Muscle of arm (tissue), 12 donors: ENCODE results near the gene SPINK4. TPM values are rescaled to one million over a fixed set of nuclear protein-coding genes. Genes with fewer than 3 reads are reported as not detected.

Experiments
- DNase-seq: peaks from one replicate; pipeline ENCODE4 v3.0.0-alpha.2; 2013
- polyA plus RNA-seq, 12 donors: library from polyadenylated mRNA; unstranded; fragments of 120-200 nt; gene quantifications; one replicate each; pipeline ENCODE4 v1.2.1, GENCODE V29; 2013; ENCODE audit not compliant: insufficient read length in 12 of 12

SPINK4 gene
- polyA plus RNA-seq, 12 donors: 0.49 to 0.78 TPM; not detected in 10

DNA sequence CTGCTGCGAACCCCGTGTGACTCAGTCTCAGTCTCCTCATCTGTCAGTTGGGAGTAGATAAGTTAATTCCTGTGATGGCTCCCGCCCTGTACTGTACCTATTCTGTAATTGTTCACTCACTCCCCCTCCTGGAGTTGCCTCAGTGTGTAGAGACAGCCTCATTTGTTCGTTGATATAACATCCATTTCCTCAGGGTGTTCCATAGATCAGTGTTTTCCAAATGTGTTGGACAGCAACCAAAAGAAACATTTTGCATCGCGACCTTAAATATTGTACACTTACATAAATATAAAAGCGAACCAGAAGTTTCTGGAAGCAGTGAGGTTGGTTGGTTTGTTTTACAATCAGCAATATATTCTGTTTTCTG, 51.0 kb downstream of the SPINK4 start:
- no peak for DNase-seq

- DNase-seq: no peak
Measured at GRCh38 chr9:33291901-33292300, 51.9 kb downstream of the SPINK4 start.

- DNase-seq: no peak
Measured at GRCh38 chr9:33293782-33294181, 53.8 kb downstream of the SPINK4 start.

DNA sequence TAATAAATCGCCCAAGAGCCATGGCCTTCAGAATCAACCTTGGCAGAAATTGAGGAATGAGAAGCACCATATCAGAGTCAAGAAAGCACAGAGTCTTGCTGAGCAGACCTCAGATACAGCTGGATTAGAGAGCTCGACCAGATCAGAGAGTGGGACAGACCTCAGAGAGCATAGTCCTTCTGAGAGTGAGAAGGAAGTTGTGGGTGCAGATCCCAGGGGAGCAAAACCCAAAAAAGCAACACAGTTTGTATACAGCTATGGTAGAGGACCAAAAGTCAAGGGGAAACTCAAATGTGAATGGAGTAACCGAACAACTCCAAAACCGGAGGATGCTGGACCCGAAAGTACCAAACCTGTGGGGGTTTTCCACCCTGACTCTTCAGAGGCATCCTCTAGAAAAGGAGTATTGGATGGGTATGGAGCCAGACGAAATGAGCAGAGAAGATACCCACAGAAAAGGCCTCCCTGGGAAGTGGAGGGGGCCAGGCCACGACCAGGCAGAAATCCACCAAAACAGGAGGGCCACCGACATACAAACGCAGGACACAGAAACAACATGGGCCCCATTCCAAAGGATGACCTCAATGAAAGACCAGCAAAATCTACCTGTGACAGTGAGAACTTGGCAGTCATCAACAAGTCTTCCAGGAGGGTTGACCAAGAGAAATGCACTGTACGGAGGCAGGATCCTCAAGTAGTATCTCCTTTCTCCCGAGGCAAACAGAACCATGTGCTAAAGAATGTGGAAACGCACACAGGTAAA, 54.9 kb downstream of the SPINK4 start:
- DNase-seq: no peak

GRCh38 chr9:33295571-33295970, 55.6 kb downstream of the SPINK4 start:
- no peak for DNase-seq

- DNase-seq: peak; percentile 20
Measured at GRCh38 chr9:33297432-33297831, 57.5 kb downstream of the SPINK4 start.

Other genes starting within 250 kb of the SPINK4 start
- 10 to 100 TPM in 11 of 12 donors, not detected in 1; 19.9 to 29.4 (median 25.5) TPM for gene APTX, start 238.5 kb upstream of the SPINK4 start, polyA plus RNA-seq
- gene DNAJA1, start 214.9 kb upstream of the SPINK4 start, polyA plus RNA-seq: 100 to 1,000 TPM in 7 of 12 donors, 10 to 100 TPM in 4, not detected in 1; 64.9 to 127 (median 109) TPM
- 10 to 100 TPM; 14.9 to 58.1 (median 18.7) TPM for gene SMU1, start 163.5 kb upstream of the SPINK4 start, polyA plus RNA-seq
- gene B4GALT1, start 72.8 kb upstream of the SPINK4 start, polyA plus RNA-seq: 100 to 1,000 TPM in 1 of 12 donors, 10 to 100 TPM in 11; 34.6 to 569 (median 45.1) TPM
- gene BAG1, start 24.5 kb downstream of the SPINK4 start, polyA plus RNA-seq: 10 to 100 TPM in 11 of 12 donors, not detected in 1; 44.5 to 87.3 (median 76.7) TPM
- 10 to 100 TPM in 11 of 12 donors, not detected in 1; 61.7 to 93.0 (median 83.2) TPM for gene CHMP5, start 24.9 kb downstream of the SPINK4 start, polyA plus RNA-seq
- 10 to 100 TPM in 11 of 12 donors, not detected in 1; 23.2 to 35.4 (median 27.8) TPM for gene NFX1, start 50.3 kb downstream of the SPINK4 start, polyA plus RNA-seq
- gene AQP7, start 162.4 kb downstream of the SPINK4 start, polyA plus RNA-seq: 1 to 10 TPM in 8 of 12 donors, under 1 TPM in 2, not detected in 2; 0.41 to 3.5 (median 2.2) TPM
- gene AQP3, start 207.4 kb downstream of the SPINK4 start, polyA plus RNA-seq: 10 to 100 TPM in 3 of 12 donors, 1 to 10 TPM in 7, not detected in 2; 5.1 to 63.3 (median 7.4) TPM
- gene NOL6, start 233.8 kb downstream of the SPINK4 start, polyA plus RNA-seq: 10 to 100 TPM in 11 of 12 donors, not detected in 1; 18.4 to 26.6 (median 24.3) TPM